Left colon (tissue), 2 donors: Measurements from ENCODE around the gene MAP2K7. TPM values are rescaled to one million over a fixed set of nuclear protein-coding genes. Genes with fewer than 3 reads are reported as not detected.
A peak's percentile ranks its signal among the peaks of the same experiment; 100 is the strongest.

ENCODE experiments used
- ATAC-seq: fragments of 200-7000 bp; cut with Tn5 transposase; one replicate; pipeline ENCODE4 v1.9.1; 2020; ENCODE audit warnings: mild to moderate bottlenecking, moderate library complexity
- DNase-seq, 2 donors: peaks; one replicate each; pipeline ENCODE4 v3.0.0-alpha.2; 2020
- intact Hi-C, 2 donors: fragments of 100-400 bp; cut with DNase I in 1 of 2; cut with micrococcal nuclease in 1 of 2; formaldehyde crosslinking; loops; one replicate each; pipeline versions ENCODE4 v1.11.2 to v1.14.0; 2022; cut with DNase I, micrococcal nuclease
- total RNA-seq, 2 donors: library from RNA; stranded (reverse); fragmentation: NEBNext Ultra II Directional; extraction: Animal tissue kit (Norgen Biotek cat#: 25700); gene quantifications; one replicate each; pipeline ENCODE4 v1.2.1, GENCODE V29; 2021
- donor health status: DM: no; HTN: no; CAD: no.
- donor health status: DM: yes; HTN: yes; CAD: no.

MAP2K7 gene
- total RNA-seq, 2 donors from 2014 or later, result 27.0 to 29.2 TPM

DNA sequence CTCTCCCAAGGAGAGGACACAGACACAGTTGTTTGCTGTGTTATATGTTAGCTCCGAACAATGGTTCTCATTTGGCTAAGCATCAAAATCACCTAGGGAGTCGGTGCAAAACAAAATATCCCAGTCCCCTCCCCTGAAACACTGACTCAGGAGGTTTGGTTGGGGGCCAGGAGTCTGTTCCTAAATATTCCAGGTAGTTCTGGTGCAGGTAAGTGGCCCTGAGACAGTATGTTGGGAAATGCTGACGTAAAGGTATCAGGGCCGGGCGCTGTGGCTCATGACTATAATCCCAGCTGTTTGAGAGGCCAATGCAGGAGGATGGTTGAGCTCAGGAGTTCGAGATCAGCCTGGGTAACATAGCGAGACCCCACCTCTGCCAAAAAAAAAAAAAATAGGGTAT, 2.3 kb upstream of the MAP2K7 start:
- DNase-seq (no peak), ATAC-seq (no peak)
- intact Hi-C loops, result no loop called here

DNA sequence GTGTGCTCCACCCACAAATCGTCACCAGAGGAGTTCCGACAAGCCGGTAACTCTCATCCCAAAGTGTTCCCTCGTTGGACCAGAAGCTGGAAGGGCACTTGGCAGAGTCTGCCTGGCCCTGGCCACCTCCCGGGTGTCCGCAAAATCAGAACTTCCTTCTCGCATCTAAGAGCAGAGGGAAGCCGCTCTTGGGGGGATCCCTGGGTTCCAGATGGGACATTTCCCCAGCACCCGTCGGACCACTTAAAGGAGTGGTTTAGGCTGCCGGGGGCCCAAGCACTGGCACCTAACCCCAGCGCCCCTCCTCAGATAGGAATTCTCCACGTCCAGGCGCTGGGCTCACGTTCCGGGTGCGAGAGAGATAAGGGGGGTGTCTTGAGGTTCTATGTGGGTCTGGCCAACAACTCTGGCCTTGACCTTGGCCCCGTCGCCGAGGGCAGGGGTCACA, 857 bp upstream of the MAP2K7 start:
- DNase-seq (no peak), ATAC-seq (peak; percentile 10)
- intact Hi-C loops, result no loop called here

- peak; percentile 56 for ATAC-seq
- intact Hi-C loops, result no loop called here
- peak in 1 of 2 donors; percentile 74 for DNase-seq
Observed at GRCh38 chr19:7904074-7905020, 670 bp downstream of the MAP2K7 start.

DNA sequence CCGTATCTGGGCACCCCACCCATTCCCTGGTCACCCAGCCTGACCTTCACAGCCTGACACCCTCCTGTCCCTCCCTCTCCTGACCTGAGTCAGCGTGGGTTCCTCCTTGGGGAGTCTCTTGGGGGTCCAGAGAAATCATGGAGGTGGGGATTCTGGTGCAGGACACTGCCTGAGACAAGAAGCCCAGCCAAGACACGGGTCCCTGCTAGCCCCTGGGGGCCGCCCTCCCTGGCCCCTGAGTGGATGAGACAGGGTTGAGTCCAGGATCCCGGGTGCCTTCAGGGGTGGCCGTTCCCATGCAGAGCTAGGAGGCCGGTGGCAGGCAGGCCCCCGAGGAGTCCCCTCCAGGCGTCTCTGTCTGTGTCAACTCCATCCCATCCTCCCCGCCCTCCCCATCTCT, 1.6 kb downstream of the MAP2K7 start:
- DNase-seq (no peak), ATAC-seq (no peak)
- intact Hi-C loops, result no loop called here

DNA sequence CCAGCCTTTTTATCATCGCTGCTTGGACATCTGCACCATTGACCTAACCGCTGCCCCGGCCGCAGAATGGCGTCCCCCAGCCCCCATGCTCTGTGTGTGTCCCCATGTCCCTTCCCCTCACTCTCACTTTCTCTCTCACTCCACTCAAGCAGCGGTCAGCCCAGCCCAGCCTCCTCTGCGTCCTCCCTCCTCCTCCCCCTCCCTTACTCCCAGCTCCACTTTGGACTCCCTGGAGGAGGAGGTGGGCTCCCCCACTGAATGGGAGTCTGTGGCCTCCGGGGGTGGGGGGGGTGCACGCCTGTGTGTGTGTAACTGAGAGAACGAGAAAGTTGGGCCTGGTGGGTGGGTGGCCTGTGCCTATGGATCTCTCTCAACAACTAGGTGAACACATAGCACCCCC, 2.2 kb downstream of the MAP2K7 start:
- DNase-seq (no peak), ATAC-seq (no peak)
- intact Hi-C loops, result no loop called here

DNA sequence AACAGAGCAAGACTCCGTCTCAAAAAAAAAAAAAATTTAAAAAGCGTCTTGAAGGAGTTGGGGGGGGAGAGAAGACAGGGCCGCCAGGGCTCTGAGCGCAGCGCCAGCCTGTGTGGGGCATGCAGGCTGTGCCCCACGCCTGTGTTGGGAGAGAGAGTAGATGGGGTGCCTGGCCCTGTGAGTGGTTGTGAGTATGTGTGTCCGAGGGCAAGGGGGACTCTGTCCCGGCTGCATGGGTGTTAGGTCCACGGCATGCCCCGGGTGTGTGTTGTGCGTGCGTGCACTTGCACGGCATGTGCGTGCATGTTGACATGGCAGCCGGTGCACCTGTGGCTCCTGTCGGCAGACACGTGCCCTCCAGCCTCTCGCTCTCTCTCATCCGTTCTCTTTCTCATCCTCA, 3.4 kb downstream of the MAP2K7 start:
- intact Hi-C loops, result no loop called here
- no peak for ATAC-seq
- DNase-seq, result no peak

GRCh38 chr19:7907544-7907943, 3.9 kb downstream of the MAP2K7 start:
- DNase-seq, result no peak
- intact Hi-C loops, result no loop called here
- no peak for ATAC-seq

DNA sequence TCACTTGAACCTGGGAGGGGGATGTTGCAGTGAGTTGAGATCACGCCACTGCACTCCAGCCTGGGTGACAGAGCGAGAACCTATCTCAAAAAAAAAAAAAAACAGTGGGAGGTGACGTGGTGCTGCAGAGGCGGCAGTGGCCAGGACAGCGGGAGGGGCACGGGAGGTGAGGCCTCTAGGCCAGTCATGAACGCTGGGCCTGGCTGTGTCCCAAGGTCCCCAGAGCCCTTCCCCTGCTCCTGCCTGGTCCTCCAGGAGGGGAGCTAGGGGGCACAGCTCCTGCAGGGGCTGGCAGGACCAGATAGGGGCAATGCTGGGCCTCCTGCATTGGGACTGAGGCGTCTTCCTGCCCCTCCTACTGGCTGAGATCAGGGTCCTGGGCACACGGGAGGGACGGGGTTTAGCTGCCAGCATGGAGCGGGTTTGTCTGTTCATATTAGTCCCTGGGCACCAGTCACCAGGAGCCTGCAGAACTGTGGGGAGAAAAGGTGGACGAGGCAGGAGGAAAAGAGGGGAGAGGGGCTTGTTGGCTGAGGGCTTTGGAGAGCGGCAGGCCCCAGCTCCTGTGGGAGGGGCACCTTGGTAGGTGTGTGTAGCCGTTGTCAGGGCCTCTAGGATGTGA, 4.5 kb downstream of the MAP2K7 start:
- no peak for ATAC-seq
- DNase-seq, result no peak
- intact Hi-C loops, result no loop called here

DNA sequence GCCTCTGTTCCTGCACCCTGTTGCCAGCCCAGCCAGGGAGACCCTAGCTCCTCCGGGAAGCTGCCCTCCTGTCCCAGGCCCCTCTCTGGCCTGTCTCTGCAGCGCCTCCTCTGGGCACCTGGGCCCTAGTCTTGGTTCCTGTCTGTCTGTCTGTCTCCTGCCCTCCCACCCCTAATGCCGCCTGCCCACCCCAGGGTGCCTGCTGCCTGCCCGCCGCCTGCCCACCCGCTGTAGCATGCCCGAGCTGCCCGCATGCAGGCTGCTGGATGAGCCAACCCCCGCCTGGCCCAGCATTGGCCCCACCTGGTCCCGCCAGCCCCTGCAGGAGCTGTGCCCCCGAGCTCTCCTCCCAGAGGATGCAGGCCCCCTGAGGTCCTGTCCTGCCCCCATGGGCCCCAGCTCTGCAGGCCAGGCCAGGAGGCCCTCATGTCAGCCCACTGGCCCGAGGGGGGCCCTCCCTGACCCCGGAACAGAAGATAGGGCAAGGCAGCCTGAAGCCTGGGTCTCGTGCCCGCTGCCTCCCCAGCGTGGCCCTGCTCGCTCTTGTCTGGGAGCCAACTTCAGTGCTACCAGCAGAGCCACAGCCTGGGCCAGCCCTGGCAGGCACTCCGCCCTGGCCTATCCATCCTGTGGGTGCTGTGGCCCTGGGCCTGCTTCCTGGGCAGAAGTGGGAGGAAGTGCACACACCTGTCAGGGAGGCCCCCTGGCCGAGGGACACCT, 5.2 kb downstream of the MAP2K7 start:
- intact Hi-C loops, result no loop called here
- DNase-seq (no peak), ATAC-seq (no peak)

DNA sequence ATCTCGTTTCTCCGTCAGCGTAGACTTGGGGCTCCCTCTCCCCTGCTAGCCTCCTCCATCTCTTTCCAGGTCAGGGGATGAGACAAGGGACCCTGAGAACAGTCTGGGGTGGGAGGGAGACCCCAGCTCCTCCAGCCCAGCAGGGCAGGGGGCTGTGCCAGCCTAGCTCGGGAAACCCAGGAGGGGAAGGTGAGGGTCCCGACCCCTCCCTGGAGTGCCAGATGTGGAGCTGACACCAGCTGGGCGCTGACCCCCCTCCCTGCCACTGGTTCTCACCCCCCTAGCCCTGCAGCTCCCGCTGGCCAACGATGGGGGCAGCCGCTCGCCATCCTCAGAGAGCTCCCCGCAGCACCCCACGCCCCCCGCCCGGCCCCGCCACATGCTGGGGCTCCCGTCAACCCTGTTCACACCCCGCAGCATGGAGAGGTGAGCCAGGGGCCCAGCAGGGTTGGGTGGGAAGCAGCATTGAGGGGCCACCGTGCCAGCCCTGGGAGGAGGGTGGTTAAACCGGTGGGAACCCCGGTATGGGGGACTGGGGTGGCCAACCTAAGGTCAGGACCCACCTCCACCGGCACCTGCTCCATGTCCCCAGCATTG, 5.9 kb downstream of the MAP2K7 start:
- intact Hi-C loops, result no loop called here

GRCh38 chr19:7910321-7911161, 6.9 kb downstream of the MAP2K7 start:
- intact Hi-C loops, result no loop called here
- ATAC-seq (no peak), DNase-seq (peak in 1 of 2 donors; percentile 21)

More for the DNA sequence above, 5.9 kb downstream of the MAP2K7 start:
- DNase-seq (no peak), ATAC-seq (no peak)

GRCh38 chr19:7911508-7912143, 7.9 kb downstream of the MAP2K7 start:
- intact Hi-C loops, result no loop called here
- DNase-seq, result peak; percentile 5 to 23
- peak; percentile 9 for ATAC-seq

DNA sequence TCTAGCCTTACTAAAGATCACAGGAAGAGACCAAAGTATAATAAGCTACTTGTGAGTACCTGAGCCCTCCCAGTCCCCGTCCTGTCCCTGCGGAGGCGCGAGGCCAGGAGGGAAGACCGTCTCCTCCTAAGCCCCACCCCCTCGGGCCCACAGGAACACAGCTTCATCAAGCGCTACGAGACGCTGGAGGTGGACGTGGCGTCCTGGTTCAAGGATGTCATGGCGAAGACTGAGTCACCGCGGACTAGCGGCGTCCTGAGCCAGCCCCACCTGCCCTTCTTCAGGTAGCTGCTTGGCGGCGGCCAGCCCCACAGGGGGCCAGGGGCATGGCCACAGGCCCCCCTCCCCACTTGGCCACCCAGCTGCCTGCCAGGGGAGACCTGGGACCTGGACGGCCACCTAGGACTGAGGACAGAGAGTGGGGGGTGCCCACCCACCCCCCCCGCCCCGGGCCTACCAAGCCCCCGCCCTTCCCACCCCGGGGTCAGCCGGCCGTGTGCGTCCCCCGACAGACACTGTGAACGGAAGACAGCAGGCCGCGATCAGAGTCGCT, 8.5 kb downstream of the MAP2K7 start:
- ATAC-seq, result no peak
- intact Hi-C loops, result no loop called here
- peak; percentile 4 to 26 for DNase-seq

DNA sequence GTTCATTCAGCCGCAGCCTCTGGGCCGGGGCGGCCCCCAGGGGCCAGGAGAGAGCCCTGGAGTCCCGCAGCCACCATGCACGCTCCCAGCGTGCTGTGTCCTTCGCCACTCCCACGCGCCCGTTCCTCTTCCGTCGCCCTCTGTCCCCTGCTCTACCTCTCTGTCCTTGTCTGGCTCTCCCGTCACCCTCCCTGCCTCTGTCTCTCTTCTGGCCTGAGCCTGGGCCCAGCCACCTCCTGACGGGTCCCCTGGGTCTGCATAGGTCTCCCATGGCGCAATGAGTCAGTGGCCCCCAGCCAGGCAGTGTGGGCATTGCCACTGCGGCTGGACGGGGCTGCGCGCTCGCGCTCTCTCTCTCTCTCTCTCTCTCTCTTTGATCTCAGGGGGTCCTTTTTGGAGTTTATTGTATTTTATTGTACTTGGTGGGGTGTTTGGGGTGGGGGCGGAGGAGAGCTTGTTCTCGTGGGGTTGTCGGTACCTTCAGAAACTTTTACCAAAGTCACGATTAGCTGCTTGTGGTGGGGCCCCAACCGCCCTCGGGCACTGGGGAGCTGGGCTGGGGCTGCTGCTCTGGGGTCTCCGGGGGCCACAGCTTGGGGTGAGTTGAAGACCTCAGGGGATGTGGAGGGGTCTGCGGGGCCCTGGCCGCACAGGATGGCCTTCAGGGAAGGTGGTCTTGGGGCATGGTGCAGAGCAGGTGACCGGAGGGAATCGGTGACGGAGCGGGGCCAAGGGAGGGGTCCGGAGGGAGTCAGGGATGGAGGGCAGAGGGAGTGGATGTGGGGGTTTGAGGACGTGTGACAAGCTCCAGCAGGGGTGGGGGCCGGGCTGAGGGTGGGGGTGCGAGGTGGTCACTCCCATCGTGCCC, 9.3 kb downstream of the MAP2K7 start:
- intact Hi-C loops, result no loop called here
- DNase-seq (peak in 1 of 2 donors; percentile 22), ATAC-seq (no peak)

DNA sequence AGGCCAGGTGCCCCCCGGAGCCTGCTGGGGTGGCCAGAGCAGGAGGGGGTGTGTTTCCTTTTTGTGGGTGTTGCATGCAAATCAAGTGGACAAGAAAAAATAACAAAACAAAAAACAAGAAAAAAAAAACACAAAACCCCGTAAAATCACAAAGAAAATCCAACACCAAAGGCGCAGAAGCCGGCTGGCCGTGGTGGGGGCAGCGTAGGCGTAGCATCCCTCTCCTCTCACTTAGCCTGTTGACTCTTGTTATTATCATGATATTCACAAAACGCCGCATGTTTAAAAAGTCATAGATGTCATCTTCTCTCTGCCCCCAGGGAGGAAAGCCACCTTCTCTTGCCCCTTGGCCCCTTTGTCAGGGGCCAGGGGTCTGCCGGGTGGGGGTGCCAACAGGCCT, 10.0 kb downstream of the MAP2K7 start:
- intact Hi-C loops, result no loop called here
- DNase-seq (no peak), ATAC-seq (no peak)

DNA sequence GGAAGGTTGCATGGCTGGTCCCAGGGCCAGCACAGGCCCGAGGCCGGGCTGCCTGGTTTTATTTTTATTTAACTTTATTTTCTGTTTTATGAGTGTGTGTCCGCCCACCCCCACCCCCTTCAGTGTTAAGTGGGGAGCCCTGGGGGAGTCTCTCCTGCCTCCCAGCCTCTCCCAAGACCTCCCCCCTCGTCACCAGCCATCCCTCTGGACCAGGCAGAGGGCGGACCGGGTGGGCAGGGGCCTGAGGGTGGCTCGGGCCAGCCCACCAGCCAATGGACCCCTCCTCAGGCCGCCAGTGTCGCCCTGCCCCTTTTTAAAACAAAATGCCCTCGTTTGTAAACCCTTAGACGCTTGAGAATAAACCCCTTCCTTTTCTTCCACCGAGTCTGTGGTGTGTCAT, 10.4 kb downstream of the MAP2K7 start:
- ATAC-seq (no peak), DNase-seq (peak in 1 of 2 donors; percentile 20)
- intact Hi-C loops, result no loop called here

DNA sequence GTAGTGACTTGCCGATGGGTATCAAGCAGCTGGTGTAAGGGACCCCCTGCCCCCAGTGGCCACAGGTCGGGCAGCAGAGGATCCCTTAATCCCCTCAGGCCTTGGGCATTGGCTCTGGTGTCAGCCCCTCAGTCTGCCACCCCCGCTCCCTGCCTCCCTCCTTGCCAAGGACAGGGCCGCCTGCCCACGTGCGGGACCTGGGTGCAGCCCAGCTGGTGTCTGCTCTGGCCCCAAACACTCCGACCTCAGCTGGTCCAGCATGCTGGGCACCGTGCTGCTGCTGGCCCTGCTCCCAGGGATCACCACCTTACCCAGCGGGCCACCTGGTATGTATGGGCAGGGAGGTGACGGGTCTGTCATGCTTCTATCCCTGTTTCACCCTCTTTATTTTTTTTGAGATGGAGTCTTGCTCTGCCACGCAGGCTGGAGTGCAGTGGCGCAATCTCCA, 10.9 kb downstream of the MAP2K7 start, which contains the start of gene TGFBR3L:
Gene TGFBR3L (plus strand): TSS at position 233 of the 448 bp plus-strand sequence.
- DNase-seq (peak in 1 of 2 donors; percentile 21), ATAC-seq (no peak)
- intact Hi-C loops, result no loop called here
